ENCODE data around the gene IL1RAP. TPM values are rescaled to one million over a fixed set of nuclear protein-coding genes. Genes with fewer than 3 reads are reported as not detected.

IL1RAP gene
- total and polyA plus RNA-seq, 7 experiments from 2014 or later, result 5.9 to 29.0 (median 12.1) TPM

DNA sequence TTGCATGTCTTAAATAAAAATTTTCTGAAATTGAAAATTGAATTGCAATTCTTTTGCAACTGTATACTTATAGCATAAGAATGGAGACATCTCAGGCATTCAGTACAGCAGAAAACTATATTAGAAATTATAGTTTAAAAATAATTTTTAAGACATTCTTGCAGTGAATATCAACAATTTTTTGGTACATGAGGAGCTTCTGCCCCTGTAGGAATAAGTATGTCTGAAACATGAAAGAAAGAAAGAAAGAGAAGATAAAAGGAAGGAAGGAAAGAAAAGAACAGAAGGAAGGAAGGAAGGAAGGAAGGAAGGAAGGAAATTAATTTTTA lies 183.6 kb downstream of the IL1RAP start:
- no peaks in the 10 kb centered on the region for H3K9me3 ChIP-seq (ENCODE audit: control insufficient read depth in 2 of 3, low read length in 3 of 3)
- ATAC-seq (no peak), DNase-seq (no peak)
- H3K27ac Mint-ChIP-seq, result no peak overlapping the region
- no peaks in the 10 kb centered on the region for H3K36me3 ChIP-seq (ENCODE audit: control insufficient read depth in 2 of 3, insufficient read depth in 3 of 3, low read length in 3 of 3)
- H3K36me3 Mint-ChIP-seq, result peaks cover 0 to 2% (median 0%) of the 10 kb centered on the region in 5 donors
- peaks cover 0 to 2% (median 0%) of the 10 kb centered on the region in 11 donors for H3K9me3 Mint-ChIP-seq
- H3K27me3 Mint-ChIP-seq, result peaks cover 19 to 47% (median 24%) of the 10 kb centered on the region in 5 donors
- CTCF ChIA-PET, result interaction anchor here (0.7 kb wide), 1 partner anchor 44 kb away, joined by 7 read pairs; no protein-coding TSS in a partner anchor
- H3K4me3 Mint-ChIP-seq, result no peak overlapping the region
- no peak overlapping the region for H3K27ac ChIP-seq (ENCODE audit: low read depth, low read length)
- peaks cover 0 to 8% (median 0%) of the 10 kb centered on the region in 7 donors for H3K4me1 Mint-ChIP-seq
- POLR2A ChIA-PET, result no interaction called here
- no peaks in the 10 kb centered on the region for H3K4me1 ChIP-seq (ENCODE audit: control insufficient read depth in 2 of 2, insufficient read depth in 2 of 2, low read length in 2 of 2)
- no peaks in the 10 kb centered on the region for H3K27me3 ChIP-seq (ENCODE audit: control insufficient read depth in 2 of 2, insufficient read depth in 2 of 2, low read length in 2 of 2)
- H3K4me3 ChIP-seq (ENCODE audit: low read length), result no peak overlapping the region
- intact Hi-C loops (cut with micrococcal nuclease), result loop anchor here (1.0 to 5.0 kb wide), 6 partner anchors 110 to 735 kb away; partner anchors contain the start of gene IL1RAP (in 1 of the 2)

DNA sequence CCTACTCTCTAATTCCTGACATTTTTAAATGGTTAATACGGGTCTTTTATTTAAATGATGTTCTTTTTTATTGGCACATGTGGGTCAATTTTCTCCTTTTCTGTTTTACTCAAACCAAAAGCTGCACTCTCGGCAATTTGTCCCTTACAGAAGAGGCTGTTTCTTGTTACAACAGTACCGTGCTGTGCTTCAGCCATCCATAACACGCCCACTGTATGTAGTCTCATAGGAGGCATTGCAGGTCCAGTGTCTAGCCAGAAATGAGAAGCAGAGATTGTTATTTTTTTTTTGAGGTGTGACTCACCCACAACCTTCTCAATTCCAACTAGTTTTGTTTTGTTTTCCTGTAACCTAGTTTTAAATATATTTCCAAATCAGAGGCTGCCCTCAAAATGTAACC lies 184.0 kb downstream of the IL1RAP start:
- Histone ChIP-seq H3K36me3 (ENCODE audit: control insufficient read depth in 2 of 3, insufficient read depth in 3 of 3, low read length in 3 of 3) (no peaks in the 10 kb centered on the region), H3K9me3 (ENCODE audit: control insufficient read depth in 2 of 3, low read length in 3 of 3) (no peaks in the 10 kb centered on the region), H3K4me1 (ENCODE audit: control insufficient read depth in 2 of 2, insufficient read depth in 2 of 2, low read length in 2 of 2) (no peaks in the 10 kb centered on the region), H3K4me3 (ENCODE audit: low read length) (no peak overlapping the region), H3K27me3 (ENCODE audit: control insufficient read depth in 2 of 2, insufficient read depth in 2 of 2, low read length in 2 of 2) (no peaks in the 10 kb centered on the region), H3K27ac (ENCODE audit: low read depth, low read length) (no peak overlapping the region)
- intact Hi-C loops (cut with micrococcal nuclease), result loop anchor here (1.0 to 5.0 kb wide), 6 partner anchors 111 to 736 kb away; partner anchors contain the start of gene IL1RAP (in 1 of the 2)
- Mint-ChIP-seq H3K4me3 (no peak overlapping the region), H3K4me1 (peaks cover 0 to 8% (median 0%) of the 10 kb centered on the region in 7 donors), H3K36me3 (peaks cover 0 to 2% (median 0%) of the 10 kb centered on the region in 5 donors), H3K9me3 (peaks cover 0 to 2% (median 0%) of the 10 kb centered on the region in 11 donors), H3K27me3 (peaks cover 19 to 47% (median 28%) of the 10 kb centered on the region in 5 donors), H3K27ac (no peak overlapping the region)
- ChIA-PET POLR2A (no interaction called here), CTCF (interaction anchor here (0.7 kb wide), 1 partner anchor 44 kb away, joined by 7 read pairs; no protein-coding TSS in a partner anchor)
- ATAC-seq (peak; percentile 48), DNase-seq (no peak)

DNA sequence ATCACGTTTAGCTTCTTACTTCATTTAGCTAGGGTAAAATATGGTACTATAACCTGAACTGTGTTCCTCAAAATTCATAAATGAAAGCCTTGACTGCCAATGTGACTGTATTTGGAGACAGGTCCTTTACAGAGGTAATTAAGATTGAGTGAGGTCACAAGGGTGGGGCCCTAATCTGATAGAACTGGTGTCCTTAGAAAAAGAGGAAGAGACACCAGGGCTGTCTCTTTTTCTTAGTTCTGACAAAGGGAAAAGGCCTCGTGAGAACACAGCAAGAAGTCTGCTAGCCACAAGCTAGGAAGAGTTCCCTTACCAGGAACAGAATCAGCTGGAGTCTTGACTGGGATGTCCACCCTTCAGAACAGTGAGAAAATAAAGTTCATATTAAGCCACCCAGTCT lies 185.9 kb downstream of the IL1RAP start:
- Histone ChIP-seq H3K4me1 (ENCODE audit: control insufficient read depth in 2 of 2, insufficient read depth in 2 of 2, low read length in 2 of 2) (no peaks in the 10 kb centered on the region), H3K27me3 (ENCODE audit: control insufficient read depth in 2 of 2, insufficient read depth in 2 of 2, low read length in 2 of 2) (no peaks in the 10 kb centered on the region), H3K4me3 (ENCODE audit: low read length) (no peak overlapping the region), H3K36me3 (ENCODE audit: control insufficient read depth in 2 of 3, insufficient read depth in 3 of 3, low read length in 3 of 3) (no peaks in the 10 kb centered on the region), H3K9me3 (ENCODE audit: control insufficient read depth in 2 of 3, low read length in 3 of 3) (no peaks in the 10 kb centered on the region), H3K27ac (ENCODE audit: low read depth, low read length) (no peak overlapping the region)
- no peak overlapping the region for H3K27ac Mint-ChIP-seq
- peaks cover 0 to 5% (median 0%) of the 10 kb centered on the region in 7 donors for H3K4me1 Mint-ChIP-seq
- ChIA-PET CTCF (no interaction called here), POLR2A (no interaction called here)
- peaks cover 0 to 4% (median 0%) of the 10 kb centered on the region in 11 donors for H3K9me3 Mint-ChIP-seq
- H3K27me3 Mint-ChIP-seq, result peaks cover 21 to 48% (median 37%) of the 10 kb centered on the region in 5 donors
- H3K4me3 Mint-ChIP-seq, result no peak overlapping the region
- intact Hi-C loops (cut with micrococcal nuclease), result loop anchor here (5.0 kb wide), 4 partner anchors 112 to 737 kb away; no protein-coding TSS in a partner anchor
- H3K36me3 Mint-ChIP-seq, result no peaks in the 10 kb centered on the region
- DNase-seq, result no peak
- ATAC-seq, result no peak

DNA sequence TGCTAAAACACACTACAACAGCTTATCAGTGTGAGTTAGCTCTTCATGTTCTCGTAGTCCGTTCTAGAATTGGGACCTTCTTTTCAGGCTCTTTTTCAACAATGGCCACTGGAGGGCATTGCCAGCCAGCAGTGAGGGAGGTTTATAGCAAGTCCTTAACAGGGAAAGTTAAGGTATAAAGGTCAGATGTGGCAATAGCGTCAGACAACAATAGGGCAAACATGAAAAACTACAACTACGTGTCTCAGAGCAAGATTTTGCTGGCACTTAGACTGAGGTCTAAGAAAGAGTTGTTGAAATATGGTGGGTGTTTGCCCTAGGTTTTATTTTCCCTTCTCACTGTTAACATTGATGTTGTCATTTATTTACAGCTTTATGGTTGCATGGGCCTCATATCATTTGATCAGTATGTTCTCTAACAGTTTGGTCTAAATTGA lies 187.2 kb downstream of the IL1RAP start:
- H3K36me3 Mint-ChIP-seq, result no peaks in the 10 kb centered on the region
- ChIA-PET POLR2A (no interaction called here), CTCF (no interaction called here)
- Histone ChIP-seq H3K4me3 (ENCODE audit: low read length) (no peak overlapping the region), H3K27ac (ENCODE audit: low read depth, low read length) (no peak overlapping the region), H3K36me3 (ENCODE audit: control insufficient read depth in 2 of 3, insufficient read depth in 3 of 3, low read length in 3 of 3) (no peaks in the 10 kb centered on the region), H3K9me3 (ENCODE audit: control insufficient read depth in 2 of 3, low read length in 3 of 3) (no peaks in the 10 kb centered on the region), H3K4me1 (ENCODE audit: control insufficient read depth in 2 of 2, insufficient read depth in 2 of 2, low read length in 2 of 2) (no peaks in the 10 kb centered on the region), H3K27me3 (ENCODE audit: control insufficient read depth in 2 of 2, insufficient read depth in 2 of 2, low read length in 2 of 2) (no peaks in the 10 kb centered on the region)
- intact Hi-C loops (cut with micrococcal nuclease), result no loop called here
- peaks cover 0 to 2% (median 0%) of the 10 kb centered on the region in 7 donors for H3K4me1 Mint-ChIP-seq
- no peak for ATAC-seq
- DNase-seq, result no peak
- peaks cover 0 to 4% (median 0%) of the 10 kb centered on the region in 11 donors for H3K9me3 Mint-ChIP-seq
- H3K4me3 Mint-ChIP-seq, result no peak overlapping the region
- peaks cover 24 to 48% (median 41%) of the 10 kb centered on the region in 5 donors for H3K27me3 Mint-ChIP-seq
- no peak overlapping the region for H3K27ac Mint-ChIP-seq

DNA sequence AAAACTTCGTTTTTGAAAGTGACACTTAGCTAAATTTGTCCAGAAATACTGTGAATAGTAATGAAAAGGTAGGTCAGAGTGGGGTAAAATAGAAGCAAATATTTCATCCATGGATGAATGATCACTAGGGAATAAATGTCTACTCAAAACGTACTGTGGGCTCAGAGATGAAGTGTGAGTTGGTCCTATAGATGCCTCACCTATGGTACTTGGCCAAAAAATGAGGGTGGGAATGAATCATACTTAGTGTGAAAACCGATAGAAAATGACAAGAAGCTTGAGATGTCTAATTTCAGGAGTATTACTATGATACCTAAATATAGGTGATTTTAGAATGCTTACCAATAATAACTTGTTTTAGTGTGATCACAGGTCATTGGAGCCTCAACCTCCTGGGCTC lies 192.7 kb downstream of the IL1RAP start:
- Histone ChIP-seq H3K4me3 (ENCODE audit: low read length) (no peak overlapping the region), H3K4me1 (ENCODE audit: control insufficient read depth in 2 of 2, insufficient read depth in 2 of 2, low read length in 2 of 2) (no peaks in the 10 kb centered on the region), H3K9me3 (ENCODE audit: control insufficient read depth in 2 of 3, low read length in 3 of 3) (no peaks in the 10 kb centered on the region), H3K27ac (ENCODE audit: low read depth, low read length) (no peak overlapping the region), H3K36me3 (ENCODE audit: control insufficient read depth in 2 of 3, insufficient read depth in 3 of 3, low read length in 3 of 3) (no peaks in the 10 kb centered on the region), H3K27me3 (ENCODE audit: control insufficient read depth in 2 of 2, insufficient read depth in 2 of 2, low read length in 2 of 2) (no peaks in the 10 kb centered on the region)
- Mint-ChIP-seq H3K36me3 (no peaks in the 10 kb centered on the region), H3K4me3 (no peak overlapping the region), H3K27ac (no peak overlapping the region), H3K4me1 (no peaks in the 10 kb centered on the region), H3K27me3 (peaks cover 11 to 29% (median 14%) of the 10 kb centered on the region in 5 donors), H3K9me3 (peaks cover 0 to 4% (median 0%) of the 10 kb centered on the region in 11 donors)
- intact Hi-C loops (cut with micrococcal nuclease), result no loop called here
- no peak for ATAC-seq
- ChIA-PET POLR2A (no interaction called here), CTCF (no interaction called here)
- no peak for DNase-seq

Other genes starting within 250 kb of the IL1RAP start
- under 1 TPM in 2 of 5 experiments, not detected in 3; 0.08 to 0.32 TPM for gene CLDN1, start 191.6 kb upstream of the IL1RAP start, total RNA-seq
- under 1 TPM in 1 of 2 donors, not detected in 1; 0.22 TPM for gene CLDN1, start 191.6 kb upstream of the IL1RAP start, polyA plus RNA-seq
- gene CLDN16, start 125.9 kb upstream of the IL1RAP start, total RNA-seq, result not detected
- not detected for gene CLDN16, start 125.9 kb upstream of the IL1RAP start, polyA plus RNA-seq
- gene TMEM207, start 64.2 kb upstream of the IL1RAP start, total RNA-seq, result not detected
- not detected for gene TMEM207, start 64.2 kb upstream of the IL1RAP start, polyA plus RNA-seq

Measured in naive thymus-derived CD4-positive, alpha-beta T cell (primary cell).